Ectodermal cell (in vitro differentiated cells): ENCODE results near the gene KRTAP5-6.
"Not testable (repeated sequence)": the region's sequence is repeated elsewhere in the genome, so short reads cannot be mapped to it uniquely, and the experiment has no call there.

Source experiments
- H3K27ac ChIP-seq: 2 replicates; pipeline ENCODE4 v1.7.0; 2013; ENCODE audit warnings: mild to moderate bottlenecking, low read depth, low read length; ENCODE audit not compliant: insufficient read depth, poor library complexity, severe bottlenecking
- H3K27me3 ChIP-seq: 2 replicates; pipeline ENCODE4 v1.7.0; 2013; ENCODE audit warnings: mild to moderate bottlenecking, low read length; ENCODE audit not compliant: insufficient read depth, control insufficient read depth, poor library complexity, severe bottlenecking
- H3K36me3 ChIP-seq: one replicate; pipeline ENCODE4 v1.7.0; 2013; ENCODE audit warnings: low read length; ENCODE audit not compliant: control insufficient read depth, insufficient read depth
- H3K4me1 ChIP-seq: one replicate; pipeline ENCODE4 v1.7.0; 2013; ENCODE audit warnings: low read length; ENCODE audit not compliant: control insufficient read depth, insufficient read depth
- H3K4me3 ChIP-seq: 2 replicates; pipeline ENCODE4 v1.7.0; 2013; ENCODE audit warnings: low read depth, low read length, control low read depth; ENCODE audit not compliant: insufficient read depth
- H3K9me3 ChIP-seq: 2 replicates; pipeline ENCODE4 v1.7.0; 2013; ENCODE audit warnings: mild to moderate bottlenecking, low read length, moderate library complexity; ENCODE audit not compliant: control insufficient read depth
- WGBS, 2 experiments: methylation state at CpG; one replicate each; pipeline ENCODE4 v1.1.7; 2013; ENCODE audit warnings: missing lambda C conversion rate in 2 of 2; 5-methylcytosine and 5-hydroxymethylcytosine counted together

KRTAP5-6 gene

DNA sequence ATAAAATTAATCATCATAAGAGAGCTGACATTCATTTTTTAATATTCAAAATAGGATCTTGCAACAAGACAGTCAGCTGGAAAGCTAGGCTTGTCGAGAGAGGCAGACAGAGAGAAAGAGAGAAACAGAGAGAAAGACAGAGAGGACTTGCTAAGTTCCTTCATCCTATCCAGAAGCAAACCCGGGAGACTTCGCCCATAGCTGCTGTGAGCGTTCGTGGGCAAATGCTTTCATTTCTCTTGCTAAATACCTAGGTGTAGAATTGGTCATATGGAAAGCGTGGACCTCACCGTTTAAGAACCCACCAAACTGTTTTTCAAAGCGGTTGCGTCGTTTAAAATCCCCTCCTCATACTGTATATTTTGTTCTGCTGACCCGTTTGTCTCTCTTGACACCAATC, 25.3 kb upstream of the KRTAP5-6 start:
- Histone ChIP-seq H3K27ac (no peak overlapping the region), H3K27me3 (no peaks in the 10 kb centered on the region), H3K4me3 (no peak overlapping the region), H3K9me3 (no peaks in the 10 kb centered on the region), H3K4me1 (peaks cover 13% of the 10 kb centered on the region), H3K36me3 (no peaks in the 10 kb centered on the region)
- WGBS, 2 experiments, result 85 to 90% methylated on average over 11 of the region's 11 CpGs

DNA sequence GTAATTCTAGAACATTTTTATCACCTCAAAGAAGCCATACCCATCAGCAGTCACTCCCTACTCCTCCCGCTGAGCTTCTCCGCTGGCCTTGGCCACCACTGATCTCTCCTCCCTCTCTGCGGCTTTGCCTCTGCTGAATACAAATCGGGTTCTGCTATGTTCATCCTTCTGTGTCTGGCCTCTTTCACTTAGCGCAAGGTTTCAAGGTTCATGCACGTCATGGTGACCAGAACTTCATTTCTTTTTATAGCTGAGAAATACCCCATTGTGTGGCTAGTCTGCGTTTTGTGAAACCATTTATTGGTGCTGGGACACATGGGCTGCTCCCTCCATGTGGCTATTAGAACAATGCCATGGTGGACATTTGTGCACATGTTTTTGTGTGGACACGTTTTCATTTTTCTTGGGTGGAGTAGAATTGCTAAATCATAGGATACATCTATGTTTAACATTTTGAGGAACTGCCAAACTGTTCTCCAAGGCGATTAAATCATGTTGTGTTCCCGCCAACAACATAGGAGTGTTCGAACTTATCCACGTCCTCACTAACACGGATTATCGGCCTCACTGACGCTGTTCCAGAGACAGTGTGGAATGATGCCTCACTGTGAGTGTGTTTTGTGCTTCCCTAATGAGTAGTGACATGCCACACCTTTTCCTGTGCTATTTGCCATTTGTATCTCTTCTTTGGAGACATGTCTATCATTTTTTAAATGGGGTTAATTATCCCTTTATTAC, 24.2 kb upstream of the KRTAP5-6 start:
- Histone ChIP-seq H3K36me3 (no peaks in the 10 kb centered on the region), H3K9me3 (no peaks in the 10 kb centered on the region), H3K4me1 (peaks cover 7% of the 10 kb centered on the region), H3K4me3 (no peak overlapping the region), H3K27me3 (no peaks in the 10 kb centered on the region), H3K27ac (no peak overlapping the region)
- 90 to 93% methylated on average over 15 of the region's 15 CpGs for WGBS, 2 experiments

DNA sequence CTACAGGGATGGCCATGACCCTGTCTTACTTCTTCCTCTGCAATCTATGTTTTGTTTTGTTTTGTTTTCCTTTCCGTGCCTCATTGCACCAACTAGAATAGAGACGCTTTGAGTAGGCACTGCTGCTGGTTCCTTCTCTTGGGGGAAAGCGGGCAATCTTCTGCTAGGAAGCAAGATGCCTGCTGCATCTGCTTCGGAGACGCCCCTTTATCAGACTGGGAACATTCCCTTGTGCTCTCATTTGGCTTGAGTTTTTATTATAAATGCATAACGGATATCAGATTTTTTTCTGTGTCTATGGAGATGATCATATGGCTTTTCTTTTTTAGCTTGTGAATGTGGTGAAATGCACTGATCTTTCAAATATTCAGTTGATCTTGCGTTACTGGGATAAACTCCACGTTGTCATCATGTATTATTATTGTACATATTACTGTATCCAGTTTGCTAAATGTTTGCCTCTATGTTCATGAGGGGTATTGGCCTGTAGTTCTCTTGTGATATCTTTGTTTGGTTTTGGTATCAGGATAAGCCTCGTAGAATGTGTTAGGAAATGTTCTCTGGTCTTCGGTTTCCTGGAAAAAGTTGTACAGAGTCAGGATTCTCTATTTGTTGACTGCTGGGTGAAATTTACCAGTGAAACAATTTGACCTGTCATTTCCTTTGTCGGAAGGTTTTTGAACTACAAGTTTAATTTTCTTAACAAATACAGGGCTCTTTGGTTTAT, 23.4 kb upstream of the KRTAP5-6 start:
- Histone ChIP-seq H3K27ac (no peak overlapping the region), H3K27me3 (no peaks in the 10 kb centered on the region), H3K9me3 (no peaks in the 10 kb centered on the region), H3K4me1 (peaks cover 2% of the 10 kb centered on the region), H3K4me3 (no peak overlapping the region), H3K36me3 (no peaks in the 10 kb centered on the region)
- WGBS, 2 experiments, result 91 to 94% methylated on average over 11 of the region's 11 CpGs

DNA sequence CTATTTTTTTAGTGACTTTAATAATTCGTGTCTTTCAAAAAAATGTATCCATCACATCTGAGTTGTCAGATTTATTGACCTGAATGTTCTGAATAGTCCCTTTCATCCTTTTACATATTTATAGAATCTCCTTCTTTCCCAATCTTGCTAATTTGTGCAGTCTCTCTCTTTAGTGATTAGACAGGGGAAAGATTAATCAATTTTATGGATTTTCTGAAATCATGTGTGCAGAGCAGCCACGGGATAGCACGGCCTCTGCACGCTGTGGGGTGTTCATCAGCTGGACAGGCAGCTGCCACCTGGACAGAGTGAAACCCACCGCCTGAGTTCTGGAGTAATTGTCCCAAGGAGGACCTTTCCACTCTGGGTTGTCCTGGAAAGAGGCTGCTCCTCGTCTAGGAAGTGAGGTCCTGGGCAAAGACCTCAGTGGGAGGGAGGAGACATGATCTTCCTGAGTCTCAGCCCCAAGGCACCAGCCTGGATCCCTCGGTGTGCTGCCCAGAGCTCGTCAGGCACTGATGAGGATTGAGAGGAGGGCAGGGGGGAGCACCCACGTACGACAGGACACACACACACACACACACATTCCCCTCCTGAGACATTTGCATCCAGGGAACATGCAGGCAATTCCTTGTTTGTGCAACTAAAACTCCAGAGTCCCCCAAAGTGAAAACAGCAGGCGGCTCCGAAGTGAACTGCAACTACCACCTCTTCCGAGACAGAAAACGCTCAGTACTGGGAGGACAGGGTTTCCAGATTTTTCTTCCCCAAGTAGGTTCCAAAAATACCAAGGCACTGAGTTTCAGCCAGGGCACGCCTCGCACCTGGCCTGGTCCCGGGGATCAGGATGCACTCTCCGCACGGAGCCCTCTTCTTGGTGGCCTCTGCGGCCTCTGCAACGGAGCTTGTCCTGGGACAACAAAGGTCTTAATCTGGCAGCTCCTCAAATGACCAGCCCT, 22.5 kb upstream of the KRTAP5-6 start:
- WGBS, 2 experiments, result 77% methylated on average over 20 to 21 of the region's 21 CpGs
- Histone ChIP-seq H3K9me3 (no peaks in the 10 kb centered on the region), H3K4me1 (peaks cover 2% of the 10 kb centered on the region), H3K36me3 (no peaks in the 10 kb centered on the region), H3K27me3 (no peaks in the 10 kb centered on the region), H3K4me3 (no peak overlapping the region), H3K27ac (no peak overlapping the region)

DNA sequence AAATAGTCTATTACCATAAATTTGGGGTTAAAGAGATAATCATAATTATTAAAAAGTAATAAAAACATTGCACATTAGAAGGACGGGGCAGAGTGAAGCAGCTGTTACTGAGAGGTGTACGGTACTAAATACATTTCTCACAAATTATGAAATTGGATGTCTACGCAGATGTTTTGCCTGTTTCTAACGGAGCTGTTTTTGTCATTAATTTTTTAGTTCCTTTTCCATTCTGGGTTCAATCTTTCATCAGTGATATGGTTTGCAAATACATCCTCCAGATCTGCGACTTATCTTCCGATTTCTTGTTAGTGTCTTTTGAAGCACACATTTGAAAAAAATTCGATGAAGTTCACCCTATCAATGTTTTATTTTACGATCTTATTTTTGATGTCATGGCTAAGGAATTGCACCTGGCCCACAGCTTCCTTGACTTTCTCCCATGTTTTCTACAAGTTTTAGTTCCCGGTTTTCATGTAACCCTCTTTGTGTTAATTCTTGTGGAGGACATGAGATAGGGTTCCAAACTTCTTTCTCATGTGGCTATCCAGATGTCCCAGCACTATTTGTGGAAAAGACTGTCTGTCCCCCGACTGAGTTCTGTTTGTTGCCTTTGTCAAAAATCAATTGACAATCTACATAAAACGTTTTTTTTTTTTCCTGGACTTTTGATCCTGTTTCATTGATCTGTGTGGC, 21.3 kb upstream of the KRTAP5-6 start:
- Histone ChIP-seq H3K36me3 (no peaks in the 10 kb centered on the region), H3K4me1 (peaks cover 2% of the 10 kb centered on the region), H3K9me3 (no peaks in the 10 kb centered on the region), H3K27me3 (no peaks in the 10 kb centered on the region), H3K4me3 (no peak overlapping the region), H3K27ac (no peak overlapping the region)
- 85 to 93% methylated on average over 11 of the region's 11 CpGs for WGBS, 2 experiments

DNA sequence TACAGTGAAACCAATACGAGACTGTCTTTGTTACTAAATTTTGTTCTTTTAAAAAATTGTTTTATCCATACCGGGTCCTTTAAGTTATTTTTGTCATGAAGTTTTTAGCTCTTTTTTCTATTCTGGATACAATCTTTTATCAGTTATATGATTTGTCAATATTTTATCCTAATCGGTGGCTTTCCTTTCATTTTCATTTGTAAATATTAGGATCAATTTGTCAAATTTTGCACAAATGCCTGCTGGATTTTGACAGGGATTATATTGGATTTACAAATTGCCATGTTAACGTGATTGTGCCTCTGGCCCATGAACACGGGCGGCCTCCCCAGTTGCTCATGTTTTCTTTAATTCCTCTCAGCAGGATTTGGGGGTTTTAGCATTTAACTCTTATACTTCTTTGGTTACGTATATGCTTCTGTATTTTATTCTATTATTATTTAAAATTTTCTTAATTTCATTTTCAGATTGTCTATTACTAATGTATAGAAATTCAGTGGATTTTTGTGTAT, 20.7 kb upstream of the KRTAP5-6 start:
- Histone ChIP-seq H3K4me3 (no peak overlapping the region), H3K36me3 (no peaks in the 10 kb centered on the region), H3K4me1 (peaks cover 2% of the 10 kb centered on the region), H3K27me3 (no peaks in the 10 kb centered on the region), H3K9me3 (no peaks in the 10 kb centered on the region), H3K27ac (no peak overlapping the region)
- WGBS, 2 experiments, result 87 to 92% methylated on average over 4 to 6 of the region's 7 CpGs

DNA sequence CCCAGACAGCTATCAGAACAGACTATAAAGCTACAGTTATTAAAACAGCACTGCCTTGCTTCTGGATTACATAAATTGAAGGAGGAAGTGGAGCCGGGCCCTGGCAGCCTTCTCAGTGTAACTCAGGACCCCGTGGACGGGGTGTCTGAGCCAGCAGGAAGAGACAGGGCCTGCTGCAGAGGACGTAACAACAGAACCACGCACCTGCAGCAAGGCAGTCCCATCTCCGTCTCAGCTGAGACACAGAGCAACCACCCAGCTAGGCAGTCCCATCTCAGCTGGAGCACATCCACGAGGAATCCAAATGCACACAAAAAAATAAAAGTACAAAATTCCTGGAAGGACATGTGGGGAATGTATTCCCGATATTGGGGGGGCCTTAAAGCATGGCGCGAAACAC, 17.1 kb upstream of the KRTAP5-6 start:
- Histone ChIP-seq H3K27ac (no peak overlapping the region), H3K4me1 (no peaks in the 10 kb centered on the region), H3K9me3 (no peaks in the 10 kb centered on the region), H3K27me3 (no peaks in the 10 kb centered on the region), H3K36me3 (no peaks in the 10 kb centered on the region), H3K4me3 (no peak overlapping the region)
- 88 to 89% methylated on average over 10 of the region's 10 CpGs for WGBS, 2 experiments

DNA sequence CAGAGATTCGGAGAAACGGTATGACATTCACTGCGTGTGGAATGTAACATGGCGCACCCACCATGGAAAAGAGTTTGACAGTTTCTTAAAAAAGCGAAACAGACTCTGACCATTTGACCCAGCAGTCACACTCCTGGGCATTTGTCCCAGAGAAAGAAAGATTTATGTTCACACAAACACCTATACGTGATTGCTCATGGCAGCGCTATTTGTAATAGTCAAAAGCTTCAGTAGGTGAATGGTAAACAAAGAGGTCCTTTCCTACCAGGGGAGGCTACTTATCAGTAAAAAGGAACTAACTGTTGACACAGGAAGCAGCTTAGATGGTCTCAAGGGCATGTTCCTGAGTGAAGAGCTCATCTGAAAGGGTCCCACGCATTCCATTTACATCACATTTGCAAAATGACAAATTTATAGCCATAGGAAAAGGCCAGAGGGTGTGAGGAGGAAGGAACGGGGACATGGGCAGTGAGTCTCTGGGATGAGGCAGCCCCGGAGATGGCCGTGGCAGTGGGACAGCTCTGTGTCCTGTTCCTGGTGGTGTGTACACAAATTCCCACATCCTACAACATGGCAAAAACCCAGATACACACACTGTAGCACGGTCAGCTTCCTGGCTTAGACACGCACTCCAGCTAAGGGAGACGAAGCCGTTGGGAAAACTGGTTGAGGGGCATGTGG, 14.6 kb upstream of the KRTAP5-6 start:
- Histone ChIP-seq H3K9me3 (no peaks in the 10 kb centered on the region), H3K4me1 (no peaks in the 10 kb centered on the region), H3K36me3 (no peaks in the 10 kb centered on the region), H3K4me3 (no peak overlapping the region), H3K27ac (no peak overlapping the region), H3K27me3 (no peaks in the 10 kb centered on the region)
- 88 to 91% methylated on average over 15 of the region's 15 CpGs for WGBS, 2 experiments

DNA sequence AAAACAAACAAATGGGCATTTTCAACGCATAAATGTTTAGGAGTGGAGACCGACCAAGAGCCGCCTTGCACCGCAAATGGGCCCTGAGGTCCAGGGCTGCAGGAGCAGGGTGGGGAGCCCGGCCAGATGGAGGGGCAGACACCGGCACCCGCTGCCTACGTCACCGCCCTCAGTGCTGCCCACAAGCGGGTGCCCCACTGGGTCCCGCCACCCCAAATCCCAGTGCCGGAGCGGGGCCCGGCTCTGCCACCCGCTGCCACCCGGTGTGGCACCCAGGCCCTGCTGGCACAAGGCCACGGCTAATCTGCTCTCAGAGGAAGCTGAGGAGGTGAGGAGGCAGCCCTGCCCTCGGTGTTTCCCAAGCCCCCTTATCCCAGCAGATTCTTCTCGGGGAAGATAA, 13.8 kb upstream of the KRTAP5-6 start:
- WGBS, 2 experiments, result 95% methylated on average over 17 to 18 of the region's 19 CpGs
- H3K4me1 ChIP-seq, H3K9me3 ChIP-seq, H3K27ac ChIP-seq, H3K27me3 ChIP-seq, H3K36me3 ChIP-seq, H3K4me3 ChIP-seq: not testable (repeated sequence)
